ENCODE data around the gene PPP1R13B.
"Not testable (repeated sequence)": the region's sequence is repeated elsewhere in the genome, so short reads cannot be mapped to it uniquely, and the experiment has no call there.

GRCh38 chr14:103889002-103889312 is 41.6 kb upstream of the PPP1R13B start:
- not testable (repeated sequence) for TF ChIP-seq CTCF, POLR2A (IDR thresholded peaks at IDR 0.05)

Data from adrenal gland (tissue), 5 donors.